ENCODE results near the gene C8G.

- TF ChIP-seq SP1 (IDR thresholded peaks at IDR 0.05) (no peak), ARNT (IDR thresholded peaks at IDR 0.05) (no peak), L3MBTL2 (conservative IDR thresholded peaks at IDR 0.05) (no peak), BHLHE40 (IDR thresholded peaks at IDR 0.05; ENCODE audit: borderline replicate concordance) (no peak), TARDBP (IDR thresholded peaks at IDR 0.05) (no peak), CTBP1 (IDR thresholded peaks at IDR 0.05; ENCODE audit: borderline replicate concordance) (no peak), PKNOX1 (IDR thresholded peaks at IDR 0.05) (no peak), ELF4 (IDR thresholded peaks at IDR 0.05) (no peak)
Observed at GRCh38 chr9:136937186-136938001, 7.6 kb upstream of the C8G start.

All from HEK293T (cell line).